Right lobe of liver (tissue), 6 donors: ENCODE results near the gene AIFM3. TPM values are rescaled to one million over a fixed set of nuclear protein-coding genes. Genes with fewer than 3 reads are reported as not detected.
"Not testable (repeated sequence)": the region's sequence is repeated elsewhere in the genome, so short reads cannot be mapped to it uniquely, and the experiment has no call there.

Experiments
- ATAC-seq, 4 donors: fragments of 200-7000 bp; cut with Tn5 transposase; one replicate each; pipeline ENCODE4 v1.9.1; 2020; ENCODE audit warnings: mild to moderate bottlenecking in 4 of 4, moderate library complexity in 4 of 4
- DNase-seq, 3 donors: peaks; one replicate each; pipeline ENCODE4 v3.0.0-alpha.2; 2020
- H3K27ac ChIP-seq, 3 donors: fragments of 200-600 bp; one replicate each; pipeline ENCODE4 v1.8.0; 2022
- H3K27me3 ChIP-seq, 2 donors: fragments of 200-600 bp; one replicate each; pipeline ENCODE4 v1.8.0; 2022
- H3K36me3 ChIP-seq, 4 donors: fragments of 200-600 bp; sonication (generic) in 1 of 4; one replicate each; pipeline versions ENCODE4 v1.5.1 to v1.8.0; 2017 to 2022; ENCODE audit warnings: control low read depth in 1 of 4
- H3K4me1 ChIP-seq, 4 donors: fragments of 200-600 bp; sonication (generic) in 1 of 4; one replicate each; pipeline versions ENCODE4 v1.5.1 to v1.8.0; 2017 to 2022; ENCODE audit warnings: control low read depth in 1 of 4
- H3K4me3 ChIP-seq, 3 donors: fragments of 200-600 bp; one replicate each; pipeline ENCODE4 v1.8.0; 2022
- H3K9me3 ChIP-seq, 4 donors: fragments of 200-600 bp; sonication (generic) in 1 of 4; one replicate each; pipeline versions ENCODE4 v1.5.1 to v1.8.0; 2017 to 2022; ENCODE audit warnings: control low read depth in 1 of 4
- CTCF ChIP-seq, 4 donors: fragments of 200-600 bp in 3 of 4; fragments of 450-650 bp in 1 of 4; IDR thresholded peaks; one replicate each; pipeline versions ENCODE4 v1.5.1 to v1.8.0; 2016 to 2022; ENCODE audit warnings: antibody characterized with exemption in 4 of 4, mild to moderate bottlenecking in 2 of 4
- POLR2A ChIP-seq: fragments of 450-650 bp; IDR thresholded peaks from one replicate; pipeline ENCODE4 v1.6.1; 2017; ENCODE audit warnings: antibody characterized with exemption, mild to moderate bottlenecking
- WGBS: methylation state at CpG from one replicate; pipeline ENCODE4 v1.1.6; 2018; ENCODE audit warnings: low coverage, low lambda C conversion rate; ENCODE audit not compliant: insufficient coverage; ENCODE audit errors: missing lambda C conversion rate; 5-methylcytosine and 5-hydroxymethylcytosine counted together
- intact Hi-C, 2 donors: fragments of 100-400 bp; cut with DNase I; formaldehyde crosslinking; loops; one replicate each; pipeline versions ENCODE4 v1.11.2 to v1.14.1; 2022
- total RNA-seq, 6 experiments: library from RNA; depleted of rRNA in 2 of 6; stranded (reverse); fragments of >200 nt in 2 of 6; fragmentation: NEBNext Ultra II Directional in 3 of 6; extraction: Animal tissue kit (Norgen Biotek cat#: 25700) in 3 of 6; gene quantifications; one replicate each; pipeline versions ENCODE4 v1.1.0 to v1.2.4, GENCODE V29; 2016 to 2023
- donor health status: DM: no; HTN: yes; CAD: no.
- donor health status: DM: no; HTN: no; CAD: no.
- donor health status: DM: no; HTN: no; CAD: no.
- donor health status: DM: no; HTN: yes; CAD: no.
- donor health status: DM: no; HTN: yes; CAD: no.

Gene AIFM3
- total RNA-seq, 6 experiments from 2014 or later: 0.37 to 1.4 (median 1.0) TPM

GRCh38 chr22:20930004-20930403, 37.1 kb upstream of the AIFM3 start:
- no peak overlapping the region for H3K4me3 ChIP-seq
- peaks cover 0 to 15% (median 7%) of the 10 kb centered on the region in 4 donors for H3K36me3 ChIP-seq
- ATAC-seq (no peak), DNase-seq (no peak)
- intact Hi-C loops: no loop called here
- H3K9me3 ChIP-seq: no peaks in the 10 kb centered on the region
- peaks cover 0 to 12% (median 0%) of the 10 kb centered on the region in 4 donors for H3K4me1 ChIP-seq
- no peaks in the 10 kb centered on the region for H3K27me3 ChIP-seq
- H3K27ac ChIP-seq: no peak overlapping the region
- TF ChIP-seq CTCF (IDR thresholded peaks at IDR 0.05): no peak
- TF ChIP-seq POLR2A: no peak
- WGBS: 88% methylated on average over 1 of the region's 1 CpG

GRCh38 chr22:20930435-20930834, 36.6 kb upstream of the AIFM3 start:
- DNase-seq, H3K27me3 ChIP-seq, ATAC-seq, intact Hi-C loops, H3K4me3 ChIP-seq, H3K9me3 ChIP-seq, H3K4me1 ChIP-seq, H3K27ac ChIP-seq: not testable (repeated sequence)
- WGBS: 94% methylated on average over 7 of the region's 12 CpGs
- H3K36me3 ChIP-seq: peaks cover 0 to 18% (median 10%) of the 10 kb centered on the region in 4 donors

- H3K4me3 ChIP-seq: no peak overlapping the region
- H3K9me3 ChIP-seq: no peaks in the 10 kb centered on the region
- no peak overlapping the region for H3K27ac ChIP-seq
- H3K36me3 ChIP-seq: peaks cover 0 to 18% (median 10%) of the 10 kb centered on the region in 4 donors
- H3K4me1 ChIP-seq: peaks cover 0 to 8% (median 4%) of the 10 kb centered on the region in 4 donors
- H3K27me3 ChIP-seq: no peaks in the 10 kb centered on the region
- intact Hi-C loops: no loop called here
- WGBS: 75% methylated on average over 2 of the region's 4 CpGs
- DNase-seq (no peak), ATAC-seq (no peak)
- TF ChIP-seq POLR2A: no peak
- no peak for TF ChIP-seq CTCF (IDR thresholded peaks at IDR 0.05)
Measured at GRCh38 chr22:20931126-20931654, 35.9 kb upstream of the AIFM3 start.

DNA sequence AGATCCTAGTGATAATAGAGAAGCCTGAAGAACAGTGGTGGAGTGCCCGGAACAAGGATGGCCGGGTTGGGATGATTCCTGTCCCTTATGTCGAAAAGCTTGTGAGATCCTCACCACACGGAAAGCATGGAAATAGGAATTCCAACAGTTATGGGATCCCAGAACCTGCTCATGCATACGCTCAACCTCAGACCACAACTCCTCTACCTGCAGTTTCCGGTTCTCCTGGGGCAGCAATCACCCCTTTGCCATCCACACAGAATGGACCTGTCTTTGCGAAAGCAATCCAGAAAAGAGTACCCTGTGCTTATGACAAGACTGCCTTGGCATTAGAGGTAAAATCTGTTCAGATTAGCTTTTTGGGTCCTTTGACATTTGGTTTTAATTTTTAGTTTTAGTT, 33.1 kb upstream of the AIFM3 start:
- peaks cover 0 to 33% (median 16%) of the 10 kb centered on the region in 4 donors for H3K4me1 ChIP-seq
- no peak for TF ChIP-seq POLR2A
- no peak for TF ChIP-seq CTCF (IDR thresholded peaks at IDR 0.05)
- DNase-seq (no peak), ATAC-seq (no peak)
- no peak overlapping the region for H3K4me3 ChIP-seq
- intact Hi-C loops: no loop called here
- no peak overlapping the region for H3K27ac ChIP-seq
- H3K9me3 ChIP-seq: no peaks in the 10 kb centered on the region
- 93% methylated on average over 7 of the region's 7 CpGs for WGBS
- no peaks in the 10 kb centered on the region for H3K27me3 ChIP-seq
- peaks cover 0 to 18% (median 10%) of the 10 kb centered on the region in 4 donors for H3K36me3 ChIP-seq

GRCh38 chr22:20935049-20935448, 32.0 kb upstream of the AIFM3 start:
- H3K27ac ChIP-seq, intact Hi-C loops, DNase-seq, H3K4me3 ChIP-seq, ATAC-seq, H3K9me3 ChIP-seq, H3K27me3 ChIP-seq: not testable (repeated sequence)
- Histone ChIP-seq H3K4me1 (peaks cover 0 to 39% (median 20%) of the 10 kb centered on the region in 4 donors), H3K36me3 (peaks cover 0 to 18% (median 10%) of the 10 kb centered on the region in 4 donors)
- WGBS: 85% methylated on average over 9 of the region's 9 CpGs

GRCh38 chr22:20935780-20936539, 31.1 kb upstream of the AIFM3 start:
- H3K9me3 ChIP-seq, intact Hi-C loops, DNase-seq, H3K27ac ChIP-seq, H3K27me3 ChIP-seq, ATAC-seq, H3K4me3 ChIP-seq: not testable (repeated sequence)
- peaks cover 0 to 48% (median 22%) of the 10 kb centered on the region in 4 donors for H3K4me1 ChIP-seq
- 58% methylated on average over 9 of the region's 11 CpGs for WGBS
- peaks cover 0 to 18% (median 10%) of the 10 kb centered on the region in 4 donors for H3K36me3 ChIP-seq
